GM18951 (cell line): ENCODE data around the gene AGAP3.

ENCODE experiments used
- POLR2A ChIP-seq: IDR thresholded peaks from 4 replicates; pipeline ENCODE4 v1.6.1; 2011; ENCODE audit warnings: mild to moderate bottlenecking; ENCODE audit not compliant: insufficient read length, insufficient read depth; ENCODE audit errors: extremely low read depth
- in situ Hi-C: fragments of 300-500 bp; cut with MboI; formaldehyde crosslinking; loops from one replicate; pipeline ENCODE4 v1.12.0; 2022; ENCODE audit warnings: low sequenced_read_pairs, mixed read lengths, inconsistent platforms; ENCODE audit not compliant: unreplicated experiment

AGAP3 gene

GRCh38 chr7:151107882-151108281 lies 21.6 kb downstream of the AGAP3 start:
- no peak for TF ChIP-seq POLR2A
- in situ Hi-C loops: no loop called here

GRCh38 chr7:151109094-151110048 lies 23.1 kb downstream of the AGAP3 start:
- in situ Hi-C loops: no loop called here
- no peak for TF ChIP-seq POLR2A

- in situ Hi-C loops: no loop called here
- TF ChIP-seq POLR2A: no peak
These were observed 24.1 kb downstream of the AGAP3 start for GRCh38 chr7:151110236-151110940.

DNA sequence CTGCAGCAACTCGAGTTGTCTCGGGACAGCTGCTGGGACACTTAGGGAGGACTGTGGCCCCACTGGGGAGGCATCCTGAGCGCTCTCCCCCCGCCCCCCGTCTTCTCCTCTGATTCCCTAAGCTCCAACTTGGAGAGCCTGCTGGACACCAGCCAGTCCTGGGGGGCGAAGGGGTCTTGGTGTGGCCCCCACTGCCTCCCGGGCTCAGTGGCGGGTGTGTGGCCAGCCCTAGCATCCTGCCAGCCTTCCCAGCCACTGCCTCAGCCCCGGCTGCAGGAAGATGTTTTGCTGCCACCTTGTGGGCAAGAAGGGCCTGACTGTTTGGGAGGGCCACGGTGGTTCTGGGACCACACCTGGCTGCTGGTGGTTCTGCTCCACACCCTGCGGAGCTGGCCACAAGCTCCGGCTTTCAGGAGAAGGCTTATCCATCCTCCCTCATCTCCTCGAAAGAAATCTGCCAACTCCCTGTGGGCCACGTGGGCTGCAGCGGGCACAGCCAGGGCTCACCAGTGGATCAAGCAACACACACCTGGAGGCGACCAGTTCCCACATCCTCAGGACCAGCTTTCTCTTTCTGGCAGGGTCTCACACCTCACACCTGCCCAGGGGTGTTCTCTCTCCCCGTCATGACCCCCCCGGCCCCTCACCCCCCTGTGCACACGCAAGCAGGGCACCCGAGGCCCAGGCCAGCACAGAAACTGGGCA lies 24.8 kb downstream of the AGAP3 start:
- in situ Hi-C loops: no loop called here
- no peak for TF ChIP-seq POLR2A

DNA sequence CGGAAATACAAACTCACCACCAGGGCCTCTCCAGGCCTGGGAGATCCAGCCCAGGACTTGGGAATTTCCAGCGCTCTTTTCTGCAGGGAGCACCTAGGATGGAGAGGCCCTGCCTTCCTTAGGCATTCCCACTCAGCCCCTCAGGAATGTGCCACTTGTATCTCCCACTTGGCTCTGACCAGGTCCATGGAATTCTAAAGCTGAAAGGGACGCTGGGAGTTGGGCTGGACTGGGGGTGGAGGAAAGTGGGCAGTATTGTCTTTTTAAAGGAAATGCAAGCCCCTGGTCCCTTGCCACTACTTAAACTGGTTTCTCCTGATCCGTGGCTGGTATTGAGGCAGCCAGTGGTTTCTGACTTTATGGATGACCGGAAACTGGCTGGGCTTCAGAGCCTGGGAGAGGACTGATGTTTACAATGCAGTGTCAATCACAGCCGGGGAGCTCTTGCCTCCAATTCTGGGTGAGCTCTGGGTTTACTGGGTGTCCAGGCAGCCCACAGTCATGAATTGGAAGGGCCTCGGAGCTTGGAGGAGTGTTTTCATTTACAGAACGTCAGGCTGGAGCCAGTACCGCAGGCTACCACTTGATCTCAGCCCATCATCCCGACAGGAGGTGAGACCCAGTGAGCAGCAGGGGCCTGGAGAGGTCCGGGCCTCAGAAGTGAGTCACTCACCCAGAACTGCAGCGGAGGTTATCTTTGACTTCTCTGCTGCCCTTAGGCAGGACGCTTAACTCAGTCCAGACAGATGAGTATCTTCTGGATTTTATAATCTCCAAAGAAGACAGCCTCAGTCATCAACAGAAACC lies 27.3 kb downstream of the AGAP3 start:
- in situ Hi-C loops: no loop called here
- no peak for TF ChIP-seq POLR2A

- in situ Hi-C loops: no loop called here
These were observed 28.1 kb downstream of the AGAP3 start for GRCh38 chr7:151114151-151115090.

GRCh38 chr7:151115121-151115835 lies 29.0 kb downstream of the AGAP3 start:
- in situ Hi-C loops: no loop called here
- TF ChIP-seq POLR2A: no peak

More at GRCh38 chr7:151114151-151115090, 28.1 kb downstream of the AGAP3 start:
- no peak for TF ChIP-seq POLR2A

- no peak for TF ChIP-seq POLR2A
- in situ Hi-C loops: no loop called here
These were observed 29.7 kb downstream of the AGAP3 start for GRCh38 chr7:151115836-151116418.

GRCh38 chr7:151116603-151117440 lies 30.5 kb downstream of the AGAP3 start:
- in situ Hi-C loops: no loop called here
- TF ChIP-seq POLR2A: no peak

- in situ Hi-C loops: no loop called here
These were observed 31.3 kb downstream of the AGAP3 start for GRCh38 chr7:151117565-151117964.

More at GRCh38 chr7:151117565-151117964, 31.3 kb downstream of the AGAP3 start:
- TF ChIP-seq POLR2A: no peak
